T-helper 17 cell (primary cell): ENCODE measurements around the gene PSMD2. TPM values are rescaled to one million over a fixed set of nuclear protein-coding genes. Genes with fewer than 3 reads are reported as not detected.

Source experiments
- ATAC-seq: fragments of 150-1000 bp; cut with Tn5 transposase; 2 replicates; pipeline ENCODE4 v1.10.0; 2021; ENCODE audit warnings: mild to moderate bottlenecking, moderate library complexity
- DNase-seq, 3 donors: peaks; one replicate each; pipeline versions ENCODE4 v3.0.0 to v3.0.0-alpha.2; 2020 to 2021
- H3K9me3 ChIP-seq: one replicate; pipeline ENCODE4 v1.7.0; 2013; ENCODE audit warnings: low read length, mild to moderate bottlenecking; ENCODE audit not compliant: control insufficient read depth, poor library complexity, severe bottlenecking
- H3K27ac Mint-ChIP-seq: one replicate; pipeline ENCODE4 v1.8.0; 2022; ENCODE audit warnings: mild to moderate bottlenecking, moderate library complexity, mixed read lengths
- H3K27me3 Mint-ChIP-seq: one replicate; pipeline ENCODE4 v1.8.0; 2022; ENCODE audit warnings: mixed read lengths
- H3K36me3 Mint-ChIP-seq: one replicate; pipeline ENCODE4 v1.8.0; 2022; ENCODE audit warnings: low read depth, mixed read lengths
- H3K4me1 Mint-ChIP-seq: one replicate; pipeline ENCODE4 v1.8.0; 2022; ENCODE audit warnings: mild to moderate bottlenecking, mixed read lengths
- H3K4me3 Mint-ChIP-seq: one replicate; pipeline ENCODE4 v1.8.0; 2022; ENCODE audit warnings: mild to moderate bottlenecking, moderate library complexity, mixed read lengths
- total RNA-seq, 4 donors: library from RNA in 2 of 4; stranded (reverse) in 2 of 4; gene quantifications; one replicate each; pipeline ENCODE4 v1.2.3 and lab custom pipeline; 2022 to 2026

The PSMD2 gene
- total RNA-seq, 2 donors from 2014 or later: 149 to 171 TPM

DNA sequence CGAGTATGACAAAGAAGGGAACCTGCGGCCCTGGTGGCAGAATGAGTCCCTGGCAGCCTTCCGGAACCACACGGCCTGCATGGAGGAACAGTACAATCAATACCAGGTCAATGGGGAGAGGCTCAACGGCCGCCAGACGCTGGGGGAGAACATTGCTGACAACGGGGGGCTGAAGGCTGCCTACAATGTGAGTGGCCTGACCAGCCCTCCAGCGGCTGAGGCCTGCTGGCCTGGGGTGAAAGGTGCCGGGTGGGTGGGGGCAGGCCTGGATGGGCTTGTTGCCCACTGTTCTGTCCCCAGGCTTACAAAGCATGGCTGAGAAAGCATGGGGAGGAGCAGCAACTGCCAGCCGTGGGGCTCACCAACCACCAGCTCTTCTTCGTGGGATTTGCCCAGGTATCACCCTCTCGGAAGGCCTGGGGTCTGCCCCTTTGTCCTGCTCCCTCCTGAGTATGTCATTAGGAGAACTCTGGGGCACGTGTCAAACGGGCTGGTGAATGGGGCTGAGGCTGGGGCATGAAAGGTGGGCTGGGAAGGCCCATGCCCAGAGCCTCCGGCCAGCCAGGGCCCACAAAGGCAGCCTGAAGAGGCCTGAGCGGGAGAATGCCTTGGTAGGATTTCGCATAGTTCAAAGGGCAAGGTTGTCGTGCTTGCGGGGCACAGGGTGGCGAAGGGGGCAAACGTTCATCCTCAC, 7.8 kb upstream of the PSMD2 start:
- no peak overlapping the region for H3K27ac Mint-ChIP-seq
- peaks cover 20% of the 10 kb centered on the region for H3K27me3 Mint-ChIP-seq
- H3K36me3 Mint-ChIP-seq: peaks cover 1% of the 10 kb centered on the region
- peaks cover under 1% of the 10 kb centered on the region for H3K4me1 Mint-ChIP-seq
- no peaks in the 10 kb centered on the region for H3K9me3 ChIP-seq
- ATAC-seq (no peak), DNase-seq (no peak)
- no peak overlapping the region for H3K4me3 Mint-ChIP-seq

GRCh38 chr3:184291738-184292445, 7.1 kb upstream of the PSMD2 start:
- Mint-ChIP-seq H3K36me3 (no peaks in the 10 kb centered on the region), H3K4me1 (no peaks in the 10 kb centered on the region), H3K27ac (no peak overlapping the region), H3K27me3 (peaks cover 13% of the 10 kb centered on the region), H3K4me3 (no peak overlapping the region)
- no peak for ATAC-seq
- no peak for DNase-seq
- H3K9me3 ChIP-seq: no peaks in the 10 kb centered on the region

- Mint-ChIP-seq H3K27me3 (peaks cover 6% of the 10 kb centered on the region), H3K4me3 (no peak overlapping the region), H3K4me1 (peaks cover 9% of the 10 kb centered on the region), H3K27ac (no peak overlapping the region), H3K36me3 (no peaks in the 10 kb centered on the region)
- DNase-seq: no peak
- no peaks in the 10 kb centered on the region for H3K9me3 ChIP-seq
- ATAC-seq: no peak
These were observed 3.3 kb upstream of the PSMD2 start for GRCh38 chr3:184295771-184296170.

DNA sequence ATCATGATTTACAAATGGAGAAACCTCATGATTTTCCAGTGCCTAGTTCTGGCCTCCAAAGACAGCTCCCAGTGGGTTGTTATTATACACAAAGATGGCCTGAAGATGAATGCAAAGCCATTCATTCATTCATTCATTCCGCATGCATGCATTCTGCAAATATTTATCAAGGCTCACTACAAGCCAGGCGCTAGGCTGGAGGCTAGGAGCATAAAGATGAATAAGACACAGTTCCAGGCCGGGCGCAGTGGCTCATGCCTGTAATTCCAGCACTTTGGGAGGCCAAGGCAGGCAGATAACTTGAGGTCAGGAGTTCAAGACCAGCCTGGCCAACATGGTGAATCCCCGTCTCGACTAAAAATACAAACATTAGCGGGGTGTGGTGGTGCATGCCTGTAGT, 2.4 kb upstream of the PSMD2 start:
- H3K36me3 Mint-ChIP-seq: no peaks in the 10 kb centered on the region
- H3K4me3 Mint-ChIP-seq: no peak overlapping the region
- no peak overlapping the region for H3K27ac Mint-ChIP-seq
- DNase-seq: no peak
- peaks cover 11% of the 10 kb centered on the region for H3K4me1 Mint-ChIP-seq
- no peak for ATAC-seq
- no peaks in the 10 kb centered on the region for H3K9me3 ChIP-seq
- peaks cover 6% of the 10 kb centered on the region for H3K27me3 Mint-ChIP-seq

- peaks cover 4% of the 10 kb centered on the region for H3K36me3 Mint-ChIP-seq
- H3K4me1 Mint-ChIP-seq: peaks cover 18% of the 10 kb centered on the region
- DNase-seq: no peak
- peak overlapping the region; percentile 92 for H3K4me3 Mint-ChIP-seq
- ATAC-seq: no peak
- peak overlapping the region; percentile 91 for H3K27ac Mint-ChIP-seq
- no peaks in the 10 kb centered on the region for H3K9me3 ChIP-seq
- no peaks in the 10 kb centered on the region for H3K27me3 Mint-ChIP-seq
These were observed 692 bp downstream of the PSMD2 start for GRCh38 chr3:184299488-184300377.

DNA sequence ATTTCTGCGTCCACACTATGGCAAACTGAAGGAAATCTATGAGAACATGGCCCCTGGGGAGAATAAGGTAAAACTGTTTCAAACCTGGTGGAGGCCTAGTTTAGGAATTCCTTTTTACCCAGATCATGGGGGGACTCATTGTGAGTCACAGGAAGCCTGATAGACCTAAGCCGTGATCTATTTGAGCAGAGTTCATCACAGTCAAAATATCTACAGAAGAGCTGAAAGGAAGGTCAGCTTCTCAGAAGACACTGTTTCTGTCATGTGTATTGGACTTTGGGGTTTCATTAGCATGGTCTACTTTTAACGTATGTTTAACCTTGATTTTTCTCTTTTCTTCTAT, 1.3 kb downstream of the PSMD2 start:
- Mint-ChIP-seq H3K36me3 (peaks cover 4% of the 10 kb centered on the region), H3K4me1 (peaks cover 18% of the 10 kb centered on the region), H3K4me3 (peak overlapping the region; percentile 92), H3K27me3 (no peaks in the 10 kb centered on the region), H3K27ac (peak overlapping the region; percentile 91)
- no peak for ATAC-seq
- H3K9me3 ChIP-seq: no peaks in the 10 kb centered on the region
- no peak for DNase-seq

DNA sequence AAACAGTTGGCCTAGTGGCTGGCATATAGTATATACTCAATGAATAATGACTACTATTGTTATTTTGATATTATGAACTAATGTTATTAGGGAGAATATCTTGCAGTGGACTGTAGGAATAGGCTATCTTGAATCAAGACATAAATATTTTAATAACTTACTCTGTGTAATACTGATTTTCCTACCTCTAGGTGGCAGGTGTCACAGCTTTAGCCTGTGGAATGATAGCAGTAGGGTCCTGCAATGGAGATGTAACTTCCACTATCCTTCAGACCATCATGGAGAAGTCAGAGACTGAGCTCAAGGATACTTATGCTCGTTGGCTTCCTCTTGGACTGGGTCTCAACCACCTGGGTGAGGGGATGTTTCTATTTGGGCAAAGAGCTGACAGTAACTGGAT, 6.5 kb downstream of the PSMD2 start:
- no peaks in the 10 kb centered on the region for H3K9me3 ChIP-seq
- DNase-seq (no peak), ATAC-seq (peak; percentile 51)
- Mint-ChIP-seq H3K4me3 (no peak overlapping the region), H3K27me3 (no peaks in the 10 kb centered on the region), H3K4me1 (peaks cover 19% of the 10 kb centered on the region), H3K36me3 (peaks cover 17% of the 10 kb centered on the region), H3K27ac (no peak overlapping the region)

DNA sequence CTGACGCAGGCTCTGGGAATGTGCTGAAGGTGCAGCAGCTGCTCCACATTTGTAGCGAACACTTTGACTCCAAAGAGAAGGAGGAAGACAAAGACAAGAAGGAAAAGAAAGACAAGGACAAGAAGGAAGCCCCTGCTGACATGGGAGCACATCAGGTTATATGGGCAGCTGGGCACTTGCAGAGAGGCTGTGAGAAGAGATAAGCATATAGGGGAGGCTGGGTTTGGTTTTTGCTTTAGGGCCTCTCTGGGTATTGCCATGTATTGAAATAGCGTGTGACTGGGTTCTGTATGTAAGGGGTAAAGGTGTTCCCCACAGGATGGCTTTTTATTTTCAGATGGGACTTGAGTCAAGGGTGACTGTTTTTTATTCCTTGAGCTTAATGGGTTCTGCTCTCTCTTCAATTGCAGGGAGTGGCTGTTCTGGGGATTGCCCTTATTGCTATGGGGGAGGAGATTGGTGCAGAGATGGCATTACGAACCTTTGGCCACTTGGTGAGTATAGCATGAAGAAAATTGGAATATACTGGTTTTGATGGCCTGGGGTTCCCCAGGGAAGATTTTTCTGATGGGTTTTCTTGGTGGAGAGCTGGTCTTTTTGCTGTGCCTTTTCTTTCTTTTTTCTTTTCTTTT, 7.4 kb downstream of the PSMD2 start:
- DNase-seq (no peak), ATAC-seq (no peak)
- H3K27me3 Mint-ChIP-seq: no peaks in the 10 kb centered on the region
- H3K4me1 Mint-ChIP-seq: peaks cover 18% of the 10 kb centered on the region
- no peak overlapping the region for H3K27ac Mint-ChIP-seq
- H3K9me3 ChIP-seq: no peaks in the 10 kb centered on the region
- no peak overlapping the region for H3K4me3 Mint-ChIP-seq
- peaks cover 17% of the 10 kb centered on the region for H3K36me3 Mint-ChIP-seq

GRCh38 chr3:184307915-184308314, 8.9 kb downstream of the PSMD2 start:
- Mint-ChIP-seq H3K4me1 (peaks cover 15% of the 10 kb centered on the region), H3K4me3 (no peak overlapping the region), H3K27ac (no peak overlapping the region), H3K27me3 (no peaks in the 10 kb centered on the region), H3K36me3 (peaks cover 17% of the 10 kb centered on the region)
- ATAC-seq (no peak), DNase-seq (no peak)
- H3K9me3 ChIP-seq: no peaks in the 10 kb centered on the region

- DNase-seq (no peak), ATAC-seq (no peak)
- H3K9me3 ChIP-seq: no peaks in the 10 kb centered on the region
- Mint-ChIP-seq H3K27ac (peak overlapping the region; percentile 41), H3K4me1 (peaks cover 15% of the 10 kb centered on the region), H3K36me3 (peaks cover 17% of the 10 kb centered on the region), H3K4me3 (no peak overlapping the region), H3K27me3 (no peaks in the 10 kb centered on the region)
These were observed 9.7 kb downstream of the PSMD2 start for GRCh38 chr3:184308744-184309143.

- peaks cover 9% of the 10 kb centered on the region for H3K36me3 Mint-ChIP-seq
- H3K27ac Mint-ChIP-seq: no peak overlapping the region
- H3K4me3 Mint-ChIP-seq: no peak overlapping the region
- ATAC-seq (no peak), DNase-seq (no peak)
- peaks cover 17% of the 10 kb centered on the region for H3K4me1 Mint-ChIP-seq
- no peaks in the 10 kb centered on the region for H3K9me3 ChIP-seq
- H3K27me3 Mint-ChIP-seq: no peaks in the 10 kb centered on the region
These were observed 12.6 kb downstream of the PSMD2 start for GRCh38 chr3:184311633-184312032.

DNA sequence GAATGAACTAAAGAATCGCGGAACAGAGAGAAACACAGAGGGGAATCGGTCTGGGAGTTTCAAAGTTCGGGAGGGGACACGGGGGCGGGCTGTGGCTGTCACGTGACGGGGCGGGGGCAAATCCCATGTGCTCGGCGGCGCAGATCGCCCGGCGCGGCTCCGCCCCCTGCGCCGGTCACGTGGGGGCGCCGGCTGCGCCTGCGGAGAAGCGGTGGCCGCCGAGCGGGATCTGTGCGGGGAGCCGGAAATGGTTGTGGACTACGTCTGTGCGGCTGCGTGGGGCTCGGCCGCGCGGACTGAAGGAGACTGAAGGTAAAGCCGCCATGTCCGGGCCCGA, 15.3 kb downstream of the PSMD2 start, which contains the start of gene EIF4G1:
TSS of gene EIF4G1 (plus strand) at position 244 of the 337 bp plus-strand sequence. CDS start 1,191 bp downstream, outside the sequence.
- H3K4me3 Mint-ChIP-seq: peak within 1 kb of the TSS; percentile 87
- DNase-seq (peak; percentile 89 to 94 (median 92)), ATAC-seq (peak; percentile 88)
- peaks cover 2% of the 10 kb centered on the region for H3K36me3 Mint-ChIP-seq
- no peaks in the 10 kb centered on the region for H3K27me3 Mint-ChIP-seq
- H3K27ac Mint-ChIP-seq: peak within 1 kb of the TSS; percentile 86
- H3K4me1 Mint-ChIP-seq: peaks cover 34% of the 10 kb centered on the region
- no peaks in the 10 kb centered on the region for H3K9me3 ChIP-seq
